Caco-2 (cell line): Measurements from ENCODE around the gene LRRC38. TPM values are rescaled to one million over a fixed set of nuclear protein-coding genes. Genes with fewer than 3 reads are reported as not detected.

Experiments used
- BruUV-seq: library from RNA; stranded (reverse); fragments of 400-500 nt; replicated peaks from 2 replicates; lab custom pipeline; 2021; lab: Mats Ljungman, UMichigan
- CTCF ChIA-PET: fragments of 300-600 bp; sonication (Branson Sonifier 250); formaldehyde crosslinking; loops from one replicate; lab custom pipeline; 2022; ENCODE audit warnings: antibody characterized with exemption; lab: Charles Lee
- POLR2A ChIA-PET: fragments of 300-600 bp; sonication (Branson Sonifier 250); formaldehyde crosslinking; loops from one replicate; lab custom pipeline; 2022; ENCODE audit warnings: antibody characterized with exemption; lab: Charles Lee
- DNase-seq, 2 experiments: peaks; one replicate each; pipeline versions ENCODE4 v3.0.0 to v3.0.0-alpha.2; 2020 to 2022
- H3K27me3 ChIP-seq: replicated peaks from 2 replicates; pipeline ENCODE4 v1.6.0; 2011; ENCODE audit warnings: low read length; ENCODE audit not compliant: control insufficient read depth, insufficient read depth
- H3K36me3 ChIP-seq: 2 replicates; pipeline ENCODE4 v1.5.1; 2011; ENCODE audit warnings: low read length; ENCODE audit not compliant: control insufficient read depth, insufficient read depth
- H3K4me1 ChIP-seq: fragments of 250-450 bp; sonication (Bioruptor Pico); 2 replicates; pipeline ENCODE4 v1.5.1; 2020; ENCODE audit warnings: mild to moderate bottlenecking
- H3K4me3 ChIP-seq: 2 replicates; pipeline ENCODE4 v1.5.1; 2011; ENCODE audit warnings: low read depth, mild to moderate bottlenecking, control low read depth, low read length
- H3K9me3 ChIP-seq: fragments of 250-450 bp; sonication (Bioruptor Pico); 2 replicates; pipeline ENCODE4 v1.5.1; 2020; ENCODE audit warnings: mild to moderate bottlenecking, moderate library complexity
- H3K27ac Mint-ChIP-seq: one replicate; pipeline ENCODE4 v1.8.0; 2022; ENCODE audit warnings: mixed read lengths; ENCODE audit not compliant: unreplicated experiment
- H3K27me3 Mint-ChIP-seq: one replicate; pipeline ENCODE4 v1.8.0; 2022; ENCODE audit warnings: mixed read lengths; ENCODE audit not compliant: insufficient read depth, unreplicated experiment
- H3K36me3 Mint-ChIP-seq: one replicate; pipeline ENCODE4 v1.8.0; 2022; ENCODE audit warnings: mild to moderate bottlenecking, mixed read lengths; ENCODE audit not compliant: insufficient read depth, unreplicated experiment
- H3K4me1 Mint-ChIP-seq: one replicate; pipeline ENCODE4 v1.8.0; 2022; ENCODE audit warnings: low read depth, mixed read lengths; ENCODE audit not compliant: unreplicated experiment
- H3K4me3 Mint-ChIP-seq: one replicate; pipeline ENCODE4 v1.8.0; 2022; ENCODE audit warnings: mild to moderate bottlenecking, moderate library complexity, mixed read lengths; ENCODE audit not compliant: unreplicated experiment
- H3K9me3 Mint-ChIP-seq: one replicate; pipeline ENCODE4 v1.8.0; 2022; ENCODE audit warnings: mixed read lengths; ENCODE audit not compliant: unreplicated experiment
- CTCF ChIP-seq, 2 experiments: fragments of 200-600 bp in 1 of 2; IDR thresholded peaks; 1 replicate in 1 of 2; 2 replicates in 1 of 2; pipeline versions ENCODE4 v1.5.1 to v1.8.0; 2011 to 2022; ENCODE audit warnings: antibody characterized with exemption in 1 of 2, control low read depth in 1 of 2, inconsistent platforms in 1 of 2, low read depth in 1 of 2, low read length in 1 of 2, mild to moderate bottlenecking in 1 of 2, moderate library complexity in 1 of 2; ENCODE audit not compliant: insufficient read depth in 1 of 2, severe bottlenecking in 1 of 2, unreplicated experiment in 1 of 2
- intact Hi-C: fragments of 100-400 bp; cut with micrococcal nuclease; formaldehyde crosslinking; loops from one replicate; pipeline ENCODE4 v1.10.0; 2022; ENCODE audit not compliant: unreplicated experiment
- total RNA-seq: library from RNA; stranded (reverse); gene quantifications from 2 replicates; pipeline ENCODE4 v1.2.3, GENCODE V29; 2022

The LRRC38 gene
- total RNA-seq, 1 experiment from 2014 or later: not detected

- no peaks in the 10 kb centered on the region for H3K27me3 ChIP-seq
- H3K36me3 ChIP-seq: no peaks in the 10 kb centered on the region
- no peaks in the 10 kb centered on the region for H3K4me1 Mint-ChIP-seq
- no peaks in the 10 kb centered on the region for H3K9me3 ChIP-seq
- H3K27ac Mint-ChIP-seq: no peak overlapping the region
- H3K4me3 ChIP-seq: no peak overlapping the region
- intact Hi-C loops: no loop called here
- no peaks in the 10 kb centered on the region for H3K36me3 Mint-ChIP-seq
- H3K9me3 Mint-ChIP-seq: no peaks in the 10 kb centered on the region
- CTCF ChIA-PET: no interaction called here
- TF ChIP-seq CTCF (IDR thresholded peaks at IDR 0.05; ENCODE audit: insufficient read depth in 1 of 2, low read depth in 1 of 2, low read length in 1 of 2, severe bottlenecking in 1 of 2, unreplicated experiment in 1 of 2): no peak
- POLR2A ChIA-PET: no interaction called here
- no peak overlapping the region for H3K4me3 Mint-ChIP-seq
- H3K27me3 Mint-ChIP-seq: peaks cover 3% of the 10 kb centered on the region
- no TSS peak for BruUV-seq
- no peaks in the 10 kb centered on the region for H3K4me1 ChIP-seq
- DNase-seq: no peak
Measured at GRCh38 chr1:13507075-13507474, 6.7 kb downstream of the LRRC38 start.

- intact Hi-C loops: no loop called here
- Histone ChIP-seq H3K9me3 (no peaks in the 10 kb centered on the region), H3K4me1 (no peaks in the 10 kb centered on the region), H3K27me3 (no peaks in the 10 kb centered on the region), H3K36me3 (no peaks in the 10 kb centered on the region), H3K4me3 (no peak overlapping the region)
- Mint-ChIP-seq H3K9me3 (no peaks in the 10 kb centered on the region), H3K27me3 (peaks cover 3% of the 10 kb centered on the region), H3K27ac (no peak overlapping the region), H3K4me3 (no peak overlapping the region), H3K4me1 (no peaks in the 10 kb centered on the region), H3K36me3 (no peaks in the 10 kb centered on the region)
- no peak for TF ChIP-seq CTCF (IDR thresholded peaks at IDR 0.05; ENCODE audit: insufficient read depth in 1 of 2, low read depth in 1 of 2, low read length in 1 of 2, severe bottlenecking in 1 of 2, unreplicated experiment in 1 of 2)
- ChIA-PET POLR2A (no interaction called here), CTCF (no interaction called here)
- DNase-seq: no peak
- no TSS peak for BruUV-seq
Measured at GRCh38 chr1:13505020-13505419, 8.8 kb downstream of the LRRC38 start.

GRCh38 chr1:13500806-13501205 lies 13.0 kb downstream of the LRRC38 start:
- no peak for DNase-seq
- no peaks in the 10 kb centered on the region for H3K36me3 ChIP-seq
- H3K36me3 Mint-ChIP-seq: no peaks in the 10 kb centered on the region
- peaks cover 14% of the 10 kb centered on the region for H3K27me3 Mint-ChIP-seq
- no peaks in the 10 kb centered on the region for H3K4me1 Mint-ChIP-seq
- BruUV-seq: no TSS peak
- H3K4me1 ChIP-seq: no peaks in the 10 kb centered on the region
- H3K9me3 ChIP-seq: no peaks in the 10 kb centered on the region
- intact Hi-C loops: no loop called here
- ChIA-PET CTCF (no interaction called here), POLR2A (no interaction called here)
- H3K4me3 Mint-ChIP-seq: no peak overlapping the region
- no peak for TF ChIP-seq CTCF (IDR thresholded peaks at IDR 0.05; ENCODE audit: insufficient read depth in 1 of 2, low read depth in 1 of 2, low read length in 1 of 2, severe bottlenecking in 1 of 2, unreplicated experiment in 1 of 2)
- no peaks in the 10 kb centered on the region for H3K9me3 Mint-ChIP-seq
- H3K27me3 ChIP-seq: no peaks in the 10 kb centered on the region
- H3K27ac Mint-ChIP-seq: no peak overlapping the region
- H3K4me3 ChIP-seq: no peak overlapping the region
